ENCODE measurements around the gene NDST1. TPM values are rescaled to one million over a fixed set of nuclear protein-coding genes. Genes with fewer than 3 reads are reported as not detected.

Gene NDST1
- total RNA-seq, 1 experiment from 2014 or later, result 33.1 TPM

DNA sequence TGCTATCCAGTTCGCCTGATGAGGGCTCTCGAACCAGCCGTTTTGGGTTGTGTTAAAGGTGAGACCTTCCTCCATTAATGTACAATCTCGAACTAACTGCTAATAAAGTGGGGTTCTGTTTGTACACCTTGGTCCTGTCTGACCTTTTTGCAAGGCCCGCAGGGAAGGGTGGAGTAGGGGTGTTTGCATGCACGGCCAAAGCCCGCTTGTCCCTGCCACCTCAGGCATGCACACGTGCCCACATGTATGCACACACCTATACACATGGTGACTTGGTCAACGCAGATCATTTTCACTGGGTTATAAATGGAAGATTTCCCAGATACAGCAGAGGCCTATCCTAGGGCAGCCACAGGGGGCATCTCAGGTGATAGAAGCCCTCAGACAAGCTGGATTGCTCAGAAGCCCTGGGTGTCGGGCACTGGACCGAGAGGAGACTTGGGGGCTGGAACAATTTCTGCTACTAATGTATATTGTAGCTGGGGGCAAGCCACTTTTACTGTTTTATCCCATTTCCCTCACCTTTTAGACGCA lies 50.2 kb downstream of the NDST1 start (continued):
- TF ChIP-seq, protein P1, sequence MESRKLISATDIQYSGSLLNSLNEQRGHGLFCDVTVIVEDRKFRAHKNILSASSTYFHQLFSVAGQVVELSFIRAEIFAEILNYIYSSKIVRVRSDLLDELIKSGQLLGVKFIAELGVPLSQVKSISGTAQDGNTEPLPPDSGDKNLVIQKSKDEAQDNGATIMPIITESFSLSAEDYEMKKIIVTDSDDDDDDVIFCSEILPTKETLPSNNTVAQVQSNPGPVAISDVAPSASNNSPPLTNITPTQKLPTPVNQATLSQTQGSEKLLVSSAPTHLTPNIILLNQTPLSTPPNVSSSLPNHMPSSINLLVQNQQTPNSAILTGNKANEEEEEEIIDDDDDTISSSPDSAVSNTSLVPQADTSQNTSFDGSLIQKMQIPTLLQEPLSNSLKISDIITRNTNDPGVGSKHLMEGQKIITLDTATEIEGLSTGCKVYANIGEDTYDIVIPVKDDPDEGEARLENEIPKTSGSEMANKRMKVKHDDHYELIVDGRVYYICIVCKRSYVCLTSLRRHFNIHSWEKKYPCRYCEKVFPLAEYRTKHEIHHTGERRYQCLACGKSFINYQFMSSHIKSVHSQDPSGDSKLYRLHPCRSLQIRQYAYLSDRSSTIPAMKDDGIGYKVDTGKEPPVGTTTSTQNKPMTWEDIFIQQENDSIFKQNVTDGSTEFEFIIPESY (IDR thresholded peaks at IDR 0.05; ENCODE audit: extremely low read depth, insufficient replicate concordance, low read length), result no peak
- no peak for TF ChIP-seq YY1 (IDR thresholded peaks at IDR 0.05; ENCODE audit: extremely low read depth, insufficient replicate concordance, low read depth, low read length)
- TF ChIP-seq FOSL1 (IDR thresholded peaks at IDR 0.05; ENCODE audit: low read depth), result no peak

DNA sequence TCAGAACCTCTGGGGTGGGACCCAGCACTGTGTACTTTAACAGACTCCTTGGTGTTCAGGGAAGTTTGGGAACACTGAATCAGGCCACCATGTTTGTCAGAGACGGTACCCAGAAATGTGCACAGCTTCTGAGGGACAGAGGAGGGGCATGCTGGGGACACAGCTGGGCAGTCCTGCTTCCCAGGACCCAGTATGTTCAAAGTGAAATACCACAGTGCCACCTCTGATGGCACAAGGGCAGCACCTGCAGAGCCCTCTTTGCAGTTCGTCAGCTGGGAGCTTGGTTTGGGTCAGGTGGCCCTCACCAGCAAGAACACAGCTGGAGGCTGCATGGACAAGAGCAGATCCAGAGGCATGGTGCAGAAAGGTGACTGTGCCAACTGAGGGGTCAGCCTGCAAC lies 51.2 kb downstream of the NDST1 start:
- TF ChIP-seq ZFX (IDR thresholded peaks at IDR 0.05), result no peak
- no peak for TF ChIP-seq SRF (IDR thresholded peaks at IDR 0.05; ENCODE audit: low read depth)
- TF ChIP-seq ZNF274 (IDR thresholded peaks at IDR 0.05; ENCODE audit: low read depth, low read length), result no peak
- TF ChIP-seq, protein P2, sequence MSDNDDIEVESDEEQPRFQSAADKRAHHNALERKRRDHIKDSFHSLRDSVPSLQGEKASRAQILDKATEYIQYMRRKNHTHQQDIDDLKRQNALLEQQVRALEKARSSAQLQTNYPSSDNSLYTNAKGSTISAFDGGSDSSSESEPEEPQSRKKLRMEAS (IDR thresholded peaks at IDR 0.05), result no peak
- no peak for TF ChIP-seq YY1 (IDR thresholded peaks at IDR 0.05; ENCODE audit: extremely low read depth, insufficient replicate concordance, low read depth, low read length)
- no peak for TF ChIP-seq EZH2phosphoT487 (IDR thresholded peaks at IDR 0.05; ENCODE audit: borderline replicate concordance)
- TF ChIP-seq SP1 (IDR thresholded peaks at IDR 0.05; ENCODE audit: low read depth), result no peak
- TF ChIP-seq, protein P3, sequence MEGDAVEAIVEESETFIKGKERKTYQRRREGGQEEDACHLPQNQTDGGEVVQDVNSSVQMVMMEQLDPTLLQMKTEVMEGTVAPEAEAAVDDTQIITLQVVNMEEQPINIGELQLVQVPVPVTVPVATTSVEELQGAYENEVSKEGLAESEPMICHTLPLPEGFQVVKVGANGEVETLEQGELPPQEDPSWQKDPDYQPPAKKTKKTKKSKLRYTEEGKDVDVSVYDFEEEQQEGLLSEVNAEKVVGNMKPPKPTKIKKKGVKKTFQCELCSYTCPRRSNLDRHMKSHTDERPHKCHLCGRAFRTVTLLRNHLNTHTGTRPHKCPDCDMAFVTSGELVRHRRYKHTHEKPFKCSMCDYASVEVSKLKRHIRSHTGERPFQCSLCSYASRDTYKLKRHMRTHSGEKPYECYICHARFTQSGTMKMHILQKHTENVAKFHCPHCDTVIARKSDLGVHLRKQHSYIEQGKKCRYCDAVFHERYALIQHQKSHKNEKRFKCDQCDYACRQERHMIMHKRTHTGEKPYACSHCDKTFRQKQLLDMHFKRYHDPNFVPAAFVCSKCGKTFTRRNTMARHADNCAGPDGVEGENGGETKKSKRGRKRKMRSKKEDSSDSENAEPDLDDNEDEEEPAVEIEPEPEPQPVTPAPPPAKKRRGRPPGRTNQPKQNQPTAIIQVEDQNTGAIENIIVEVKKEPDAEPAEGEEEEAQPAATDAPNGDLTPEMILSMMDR (IDR thresholded peaks at IDR 0.05 in 2 of 3, conservative IDR thresholded peaks at IDR 0.05 in 1 of 3; ENCODE audit: borderline replicate concordance in 1 of 3, insufficient read depth in 1 of 3, low read depth in 2 of 3, low read length in 2 of 3), result no peak
- no peak for TF ChIP-seq EZH2 (IDR thresholded peaks at IDR 0.05)
- no peak for TF ChIP-seq CEBPB (IDR thresholded peaks at IDR 0.05; ENCODE audit: low read depth)
- TF ChIP-seq, protein P4, sequence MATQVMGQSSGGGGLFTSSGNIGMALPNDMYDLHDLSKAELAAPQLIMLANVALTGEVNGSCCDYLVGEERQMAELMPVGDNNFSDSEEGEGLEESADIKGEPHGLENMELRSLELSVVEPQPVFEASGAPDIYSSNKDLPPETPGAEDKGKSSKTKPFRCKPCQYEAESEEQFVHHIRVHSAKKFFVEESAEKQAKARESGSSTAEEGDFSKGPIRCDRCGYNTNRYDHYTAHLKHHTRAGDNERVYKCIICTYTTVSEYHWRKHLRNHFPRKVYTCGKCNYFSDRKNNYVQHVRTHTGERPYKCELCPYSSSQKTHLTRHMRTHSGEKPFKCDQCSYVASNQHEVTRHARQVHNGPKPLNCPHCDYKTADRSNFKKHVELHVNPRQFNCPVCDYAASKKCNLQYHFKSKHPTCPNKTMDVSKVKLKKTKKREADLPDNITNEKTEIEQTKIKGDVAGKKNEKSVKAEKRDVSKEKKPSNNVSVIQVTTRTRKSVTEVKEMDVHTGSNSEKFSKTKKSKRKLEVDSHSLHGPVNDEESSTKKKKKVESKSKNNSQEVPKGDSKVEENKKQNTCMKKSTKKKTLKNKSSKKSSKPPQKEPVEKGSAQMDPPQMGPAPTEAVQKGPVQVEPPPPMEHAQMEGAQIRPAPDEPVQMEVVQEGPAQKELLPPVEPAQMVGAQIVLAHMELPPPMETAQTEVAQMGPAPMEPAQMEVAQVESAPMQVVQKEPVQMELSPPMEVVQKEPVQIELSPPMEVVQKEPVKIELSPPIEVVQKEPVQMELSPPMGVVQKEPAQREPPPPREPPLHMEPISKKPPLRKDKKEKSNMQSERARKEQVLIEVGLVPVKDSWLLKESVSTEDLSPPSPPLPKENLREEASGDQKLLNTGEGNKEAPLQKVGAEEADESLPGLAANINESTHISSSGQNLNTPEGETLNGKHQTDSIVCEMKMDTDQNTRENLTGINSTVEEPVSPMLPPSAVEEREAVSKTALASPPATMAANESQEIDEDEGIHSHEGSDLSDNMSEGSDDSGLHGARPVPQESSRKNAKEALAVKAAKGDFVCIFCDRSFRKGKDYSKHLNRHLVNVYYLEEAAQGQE (IDR thresholded peaks at IDR 0.05; ENCODE audit: low read depth), result no peak
- TF ChIP-seq POLR2A (IDR thresholded peaks at IDR 0.05; ENCODE audit: borderline replicate concordance, extremely low read depth, insufficient read depth, insufficient read length), result no peak
- TF ChIP-seq, protein P5, sequence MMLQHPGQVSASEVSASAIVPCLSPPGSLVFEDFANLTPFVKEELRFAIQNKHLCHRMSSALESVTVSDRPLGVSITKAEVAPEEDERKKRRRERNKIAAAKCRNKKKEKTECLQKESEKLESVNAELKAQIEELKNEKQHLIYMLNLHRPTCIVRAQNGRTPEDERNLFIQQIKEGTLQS (IDR thresholded peaks at IDR 0.05), result no peak
- Histone ChIP-seq H3K27me3 (ENCODE audit: insufficient read depth, low read length) (no peaks in the 10 kb centered on the region), H3K9me2 (ENCODE audit: insufficient read depth) (no peaks in the 10 kb centered on the region), H4K20me1 (ENCODE audit: insufficient read depth) (no peaks in the 10 kb centered on the region), H3K79me2 (ENCODE audit: insufficient read depth, low read length) (no peaks in the 10 kb centered on the region), H3K4me2 (ENCODE audit: low read length) (no peak overlapping the region), H3K4me3 (replicated peaks in 1 of 2; ENCODE audit: low read depth in 1 of 2, low read length in 2 of 2) (no peak overlapping the region), H3K27ac (ENCODE audit: low read depth, low read length) (no peak overlapping the region), H3K4me1 (ENCODE audit: control insufficient read depth in 1 of 2, insufficient read depth in 2 of 2, low read length in 2 of 2) (peaks cover 3 to 7% of the 10 kb centered on the region in 2 experiments; a peak in 2 of 4 replicates), H3K9me3 (ENCODE audit: control insufficient read depth in 1 of 2, insufficient read depth in 1 of 2, low read depth in 1 of 2, low read length in 2 of 2) (no peaks in the 10 kb centered on the region), H3K9ac (ENCODE audit: low read length) (no peak overlapping the region), H2AFZ (ENCODE audit: low read depth, low read length, poor library complexity, severe bottlenecking) (no peak overlapping the region), H3K36me3 (ENCODE audit: control insufficient read depth in 1 of 2, insufficient read depth in 2 of 2, low read length in 2 of 2) (0 out of 4 replicates have a peak, but pooled peaks cover 0 to 2% of the 10 kb centered on the region in 2 experiments)
- DNase-seq (ENCODE audit: low read depth, low spot score), result no peak
- ChIA-PET POLR2A (interaction anchor here (1.0 kb wide), 1 partner anchor 109 kb away, joined by 4 read pairs; no protein-coding TSS in a partner anchor), RAD21 (ENCODE audit: low non-redundant PET in 1 of 2, low total read pairs in 2 of 2, uncharacterized antibody in 2 of 2, unreplicated experiment in 2 of 2) (interaction anchor here (1.4 to 1.6 kb wide), 3 partner anchors 100 to 288 kb away, joined by 5 to 9 read pairs (median 6); no protein-coding TSS in a partner anchor), CTCF (interaction anchor here (1.0 to 2.9 kb wide), 5 partner anchors 13 to 100 kb away, joined by 3 to 17 read pairs (median 4); no protein-coding TSS in a partner anchor)
- intact Hi-C loops (cut with micrococcal nuclease), result no loop called here
- no peak for ATAC-seq
- BruUV-seq (replicated peaks), result no TSS peak
